SJCRH30 (cell line): ENCODE results near the gene BACH1. TPM values are rescaled to one million over a fixed set of nuclear protein-coding genes. Genes with fewer than 3 reads are reported as not detected.

Experiments used
- DNase-seq, 2 experiments: peaks; one replicate each; pipeline ENCODE4 v3.0.0-alpha.2; 2015 to 2020
- H3K27ac ChIP-seq: fragments of 250-450 bp; sonication (Bioruptor Pico); 2 replicates; pipeline ENCODE4 v1.5.1; 2020; ENCODE audit warnings: mild to moderate bottlenecking, moderate library complexity
- H3K27me3 ChIP-seq: fragments of 250-450 bp; sonication (Bioruptor Pico); 2 replicates; pipeline ENCODE4 v1.5.1; 2020; ENCODE audit warnings: mild to moderate bottlenecking, moderate library complexity
- H3K36me3 ChIP-seq: fragments of 250-450 bp; sonication (Bioruptor Pico); 2 replicates; pipeline ENCODE4 v1.5.1; 2020; ENCODE audit warnings: mild to moderate bottlenecking, moderate library complexity
- H3K4me1 ChIP-seq: fragments of 250-450 bp; sonication (Bioruptor Pico); 2 replicates; pipeline ENCODE4 v1.5.1; 2020; ENCODE audit warnings: mild to moderate bottlenecking, moderate library complexity
- H3K4me3 ChIP-seq: fragments of 250-450 bp; sonication (Bioruptor Pico); 2 replicates; pipeline ENCODE4 v1.5.1; 2020; ENCODE audit warnings: mild to moderate bottlenecking, moderate library complexity
- H3K9me3 ChIP-seq: fragments of 250-450 bp; sonication (Bioruptor Pico); replicated peaks from 2 replicates; pipeline ENCODE4 v1.5.1; 2020; ENCODE audit warnings: mild to moderate bottlenecking, moderate library complexity
- total RNA-seq: library from RNA; depleted of rRNA; stranded (reverse); fragments of >200 nt; shearing (Covaris generic); gene quantifications from 2 replicates; pipeline ENCODE4 v1.2.3, GENCODE V29; 2014

BACH1 gene
- total RNA-seq, 1 experiment from 2014 or later: 91.1 TPM

DNA sequence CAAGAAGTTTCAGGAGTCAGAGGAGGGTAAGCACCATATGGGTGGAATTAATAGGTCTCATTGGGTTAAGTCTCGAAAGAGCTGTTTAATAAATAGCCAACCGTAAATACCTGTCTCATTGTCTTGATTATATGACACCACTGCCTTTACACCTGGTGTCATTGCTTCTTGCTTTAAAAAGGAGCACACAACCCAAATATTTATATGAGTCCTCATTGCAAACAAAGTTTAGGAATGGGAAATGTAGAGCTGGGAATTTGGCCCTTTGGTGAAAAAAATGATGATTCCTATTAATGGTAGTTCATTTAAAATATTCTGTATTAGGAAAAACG lies 2.1 kb downstream of the BACH1 start:
- Histone ChIP-seq H3K36me3 (peaks cover 2% of the 10 kb centered on the region; the same call in 1 of the 2 replicates), H3K4me1 (peaks cover 8% of the 10 kb centered on the region), H3K9me3 (no peaks in the 10 kb centered on the region), H3K27me3 (no peaks in the 10 kb centered on the region), H3K4me3 (peak overlapping the region; percentile 85), H3K27ac (no peak overlapping the region)
- DNase-seq: no peak

DNA sequence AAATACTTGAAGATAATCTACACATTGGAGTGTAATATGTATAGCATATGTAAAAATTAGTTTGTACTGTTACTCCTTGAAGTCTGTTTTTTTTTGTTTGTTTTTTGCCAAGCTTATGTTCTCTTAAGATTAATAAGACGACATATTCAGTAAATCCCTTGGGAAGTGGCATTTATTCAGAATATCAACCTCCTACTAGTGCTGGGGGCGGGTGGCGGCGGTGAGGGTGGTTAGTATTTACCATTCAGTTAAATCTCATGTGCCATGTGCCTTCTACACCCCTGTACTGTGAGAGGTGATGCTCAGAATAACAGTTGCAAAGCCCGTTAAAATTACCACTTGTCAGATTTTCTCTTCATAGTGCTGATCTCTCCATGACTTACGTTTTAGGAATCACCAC lies 3.0 kb downstream of the BACH1 start:
- no peak for DNase-seq
- Histone ChIP-seq H3K27ac (no peak overlapping the region), H3K4me1 (peaks cover 8% of the 10 kb centered on the region), H3K27me3 (no peaks in the 10 kb centered on the region), H3K36me3 (peaks cover 2% of the 10 kb centered on the region; the same call in 1 of the 2 replicates), H3K4me3 (no peak overlapping the region), H3K9me3 (no peaks in the 10 kb centered on the region)

DNA sequence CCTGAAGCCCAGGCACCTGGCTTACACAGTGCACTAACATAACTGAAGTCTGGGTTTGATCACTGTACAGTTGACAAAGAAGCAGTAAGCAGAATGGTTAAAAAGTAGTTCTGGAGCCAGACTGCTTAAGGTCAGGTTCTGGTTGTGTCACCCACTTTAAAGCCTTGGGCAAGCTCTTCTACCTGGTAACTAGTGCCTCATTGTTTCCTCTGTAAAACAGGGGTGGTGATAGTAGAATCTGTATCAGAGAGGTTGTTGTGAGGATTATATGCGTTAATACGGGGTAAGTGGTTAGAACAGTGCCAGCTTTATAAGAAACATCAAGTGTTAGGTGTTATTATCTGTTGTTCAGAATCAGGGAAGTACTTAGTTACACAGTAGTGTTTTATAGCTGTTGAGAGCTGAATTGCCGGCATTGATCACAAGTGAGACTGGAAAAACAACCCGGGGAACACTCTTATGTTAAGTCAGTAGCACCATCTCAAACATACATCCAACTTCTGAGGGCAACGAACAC lies 3.7 kb downstream of the BACH1 start:
- Histone ChIP-seq H3K27me3 (no peaks in the 10 kb centered on the region), H3K4me3 (no peak overlapping the region), H3K4me1 (peaks cover 8% of the 10 kb centered on the region)

DNA sequence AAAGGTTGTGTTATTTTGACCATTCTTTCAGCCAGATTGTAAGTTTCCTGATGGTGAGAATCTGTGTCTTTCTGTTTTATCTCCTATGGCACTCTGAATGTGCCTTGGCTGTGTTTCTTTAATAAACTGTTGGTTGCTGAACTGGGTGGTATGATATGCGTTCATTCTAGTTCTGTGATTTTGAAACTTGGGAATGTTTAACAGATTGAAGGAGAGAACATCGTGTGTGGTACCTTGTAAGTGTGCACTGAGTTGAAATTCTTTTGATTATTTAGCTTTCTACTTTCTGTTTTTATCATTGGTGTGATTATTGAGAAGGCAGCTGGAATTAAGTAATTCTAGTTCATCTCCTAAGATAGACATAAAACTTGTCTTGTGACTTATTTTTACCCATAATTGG lies 4.6 kb downstream of the BACH1 start:
- Histone ChIP-seq H3K36me3 (peaks cover 2% of the 10 kb centered on the region; the same call in 1 of the 2 replicates), H3K4me3 (no peak overlapping the region), H3K9me3 (no peaks in the 10 kb centered on the region), H3K4me1 (peaks cover 8% of the 10 kb centered on the region), H3K27me3 (no peaks in the 10 kb centered on the region), H3K27ac (no peak overlapping the region)
- no peak for DNase-seq

More for the DNA sequence above, 3.7 kb downstream of the BACH1 start:
- Histone ChIP-seq H3K36me3 (peaks cover 2% of the 10 kb centered on the region; the same call in 1 of the 2 replicates), H3K27ac (no peak overlapping the region), H3K9me3 (no peaks in the 10 kb centered on the region)
- no peak for DNase-seq

DNA sequence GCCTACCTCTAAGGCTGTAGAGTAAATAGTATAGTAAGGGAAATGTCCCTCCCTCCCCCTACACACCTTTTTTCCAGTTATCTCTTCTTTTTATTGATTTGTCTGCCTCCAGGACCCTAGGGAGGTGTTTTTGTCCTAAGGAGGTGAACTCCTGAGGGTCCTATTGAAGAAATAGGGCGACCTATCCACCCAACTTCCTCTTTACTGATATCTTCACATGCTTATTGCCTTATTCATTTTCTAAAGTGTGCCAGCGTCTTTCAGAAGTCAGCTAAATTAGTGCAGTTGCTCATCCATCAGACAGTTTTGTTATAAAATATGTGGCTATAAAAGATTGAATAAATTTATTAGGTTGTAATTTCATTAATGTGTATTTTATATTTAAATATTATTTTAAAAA lies 5.9 kb downstream of the BACH1 start:
- no peak for DNase-seq
- Histone ChIP-seq H3K9me3 (no peaks in the 10 kb centered on the region; the same call in 1 of the 2 replicates), H3K27ac (no peak overlapping the region), H3K4me1 (peaks cover 8% of the 10 kb centered on the region), H3K27me3 (no peaks in the 10 kb centered on the region), H3K36me3 (peaks cover 2% of the 10 kb centered on the region; the same call in 1 of the 2 replicates), H3K4me3 (no peak overlapping the region)

DNA sequence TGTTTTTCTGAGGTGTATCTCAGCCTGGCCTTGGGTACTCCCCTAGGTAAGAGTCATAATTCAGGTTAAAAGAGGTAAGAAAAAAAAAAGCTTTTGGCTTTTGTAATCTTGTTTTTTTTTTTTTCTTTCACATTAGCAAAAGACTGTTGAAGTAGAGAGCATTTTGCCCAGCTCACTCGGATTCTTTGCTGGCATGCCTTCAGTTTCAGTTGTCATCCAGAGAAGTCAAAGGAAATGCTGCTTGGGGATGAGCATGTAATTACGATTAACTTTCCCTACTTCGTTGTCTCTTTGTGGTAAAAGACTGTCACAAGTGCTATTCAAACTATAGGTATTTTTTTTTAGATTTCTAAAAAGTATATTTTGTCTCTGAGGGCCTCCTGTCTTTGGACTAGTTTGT lies 6.3 kb downstream of the BACH1 start:
- H3K9me3 ChIP-seq: no peaks in the 10 kb centered on the region; the same call in 1 of the 2 replicates
- H3K4me1 ChIP-seq: peaks cover 8% of the 10 kb centered on the region
- H3K27me3 ChIP-seq: no peaks in the 10 kb centered on the region
- no peak overlapping the region for H3K4me3 ChIP-seq
- H3K36me3 ChIP-seq: peaks cover 2% of the 10 kb centered on the region; the same call in 1 of the 2 replicates
- DNase-seq: no peak
- H3K27ac ChIP-seq: no peak overlapping the region

DNA sequence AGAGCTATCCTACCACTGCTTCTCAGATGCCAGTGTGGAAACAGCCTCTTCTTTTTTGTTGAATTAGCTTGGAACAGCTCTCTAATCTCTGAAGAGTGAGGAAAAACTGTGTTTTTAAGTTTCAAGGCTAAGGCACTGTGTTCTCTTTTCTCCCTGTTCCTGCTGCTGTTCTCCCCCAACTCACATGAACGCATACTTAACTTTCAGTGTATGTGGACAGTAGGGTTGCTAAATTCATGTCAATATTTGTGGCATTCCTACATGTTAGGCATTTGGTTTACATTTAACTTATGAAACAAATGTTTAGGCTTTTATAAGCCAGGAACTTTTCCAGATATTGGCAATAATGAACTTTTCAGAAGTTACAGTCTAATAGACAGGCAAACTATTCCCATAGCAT lies 6.8 kb downstream of the BACH1 start:
- no peak overlapping the region for H3K27ac ChIP-seq
- DNase-seq: no peak
- H3K27me3 ChIP-seq: no peaks in the 10 kb centered on the region
- peaks cover 7% of the 10 kb centered on the region for H3K4me1 ChIP-seq
- H3K4me3 ChIP-seq: no peak overlapping the region
- no peaks in the 10 kb centered on the region; the same call in 1 of the 2 replicates for H3K9me3 ChIP-seq
- peaks cover 2% of the 10 kb centered on the region; the same call in 1 of the 2 replicates for H3K36me3 ChIP-seq

DNA sequence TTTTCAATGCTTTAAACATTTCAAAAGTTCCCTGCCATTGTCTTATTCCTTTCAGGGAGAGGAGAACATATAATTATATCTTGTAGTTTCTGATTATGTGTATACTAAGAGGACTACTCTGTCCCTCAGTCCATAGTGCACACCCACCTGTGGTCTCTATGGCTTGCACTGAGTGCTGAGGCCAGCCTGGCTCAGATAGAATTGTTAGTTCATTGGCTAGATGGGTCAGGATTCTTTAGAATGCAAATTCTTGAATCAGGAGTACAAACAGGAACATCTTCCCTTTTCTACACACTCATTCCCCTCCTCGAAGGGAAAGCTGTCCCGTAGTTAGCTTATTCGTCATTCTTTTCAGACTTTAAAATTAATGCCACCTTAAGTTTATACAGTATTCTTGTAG lies 8.2 kb downstream of the BACH1 start:
- Histone ChIP-seq H3K9me3 (no peaks in the 10 kb centered on the region; the same call in 1 of the 2 replicates), H3K36me3 (peaks cover 6% of the 10 kb centered on the region; the same call in 1 of the 2 replicates), H3K4me3 (no peak overlapping the region), H3K27ac (no peak overlapping the region), H3K4me1 (no peaks in the 10 kb centered on the region; the same call in 1 of the 2 replicates), H3K27me3 (no peaks in the 10 kb centered on the region)
- DNase-seq: no peak

DNA sequence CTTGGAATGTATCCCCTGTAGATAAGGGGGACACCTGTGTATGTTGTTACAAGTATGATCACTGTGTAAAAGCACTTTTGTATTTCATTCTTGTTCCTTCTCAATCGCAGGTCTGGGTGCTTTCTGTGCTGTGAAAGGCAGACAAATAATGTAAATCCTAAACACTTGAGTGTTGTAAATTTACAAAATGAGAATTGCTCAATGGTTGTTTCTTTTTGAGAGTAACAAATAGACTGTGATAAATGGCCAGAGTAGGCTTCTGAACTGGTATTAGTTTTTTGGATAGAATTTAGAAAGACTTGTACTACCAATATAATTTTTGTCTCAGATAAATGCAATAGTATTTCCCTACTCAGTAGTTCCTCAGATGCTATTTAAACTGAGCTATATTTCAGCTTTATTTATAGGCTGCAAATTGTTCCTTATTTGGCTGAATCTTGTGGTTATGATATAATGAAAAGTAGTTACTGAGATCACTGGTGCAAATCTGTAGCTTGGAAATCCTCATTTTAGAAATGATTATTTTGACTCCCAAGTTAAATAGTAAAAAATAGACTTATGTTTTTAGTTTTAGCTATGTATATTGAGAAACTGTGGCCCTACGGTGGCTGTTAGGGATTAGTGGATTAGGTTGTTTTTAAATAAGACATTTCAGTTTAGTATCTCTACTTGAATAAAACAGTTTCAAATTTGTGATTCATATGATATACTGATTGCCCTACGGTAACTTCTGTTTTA lies 9.2 kb downstream of the BACH1 start:
- H3K4me1 ChIP-seq: no peaks in the 10 kb centered on the region
- no peaks in the 10 kb centered on the region for H3K27me3 ChIP-seq
- peaks cover 10% of the 10 kb centered on the region for H3K36me3 ChIP-seq
- no peak overlapping the region for H3K27ac ChIP-seq
- DNase-seq: no peak
- H3K4me3 ChIP-seq: no peak overlapping the region
- H3K9me3 ChIP-seq: no peaks in the 10 kb centered on the region; the same call in 1 of the 2 replicates

DNA sequence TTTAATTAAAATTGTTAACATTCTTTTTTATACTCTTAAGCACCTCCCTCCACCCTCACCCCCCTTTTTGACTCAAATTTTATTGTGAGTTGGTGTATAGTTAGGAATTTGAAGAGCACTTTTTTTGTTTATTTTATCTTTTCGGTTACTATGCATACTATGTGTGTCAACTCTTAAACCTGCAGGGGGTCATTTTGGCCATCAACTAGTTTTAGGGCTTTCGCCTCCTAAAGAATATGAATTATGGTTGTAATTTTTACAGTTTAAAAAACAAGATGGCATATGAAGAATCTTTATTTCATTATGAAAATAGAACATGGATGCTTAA lies 9.7 kb downstream of the BACH1 start:
- H3K4me3 ChIP-seq: no peak overlapping the region
- no peak overlapping the region for H3K27ac ChIP-seq
- no peaks in the 10 kb centered on the region; the same call in 1 of the 2 replicates for H3K9me3 ChIP-seq
- H3K4me1 ChIP-seq: no peaks in the 10 kb centered on the region
- H3K27me3 ChIP-seq: no peaks in the 10 kb centered on the region
- no peak for DNase-seq
- peaks cover 10% of the 10 kb centered on the region for H3K36me3 ChIP-seq

DNA sequence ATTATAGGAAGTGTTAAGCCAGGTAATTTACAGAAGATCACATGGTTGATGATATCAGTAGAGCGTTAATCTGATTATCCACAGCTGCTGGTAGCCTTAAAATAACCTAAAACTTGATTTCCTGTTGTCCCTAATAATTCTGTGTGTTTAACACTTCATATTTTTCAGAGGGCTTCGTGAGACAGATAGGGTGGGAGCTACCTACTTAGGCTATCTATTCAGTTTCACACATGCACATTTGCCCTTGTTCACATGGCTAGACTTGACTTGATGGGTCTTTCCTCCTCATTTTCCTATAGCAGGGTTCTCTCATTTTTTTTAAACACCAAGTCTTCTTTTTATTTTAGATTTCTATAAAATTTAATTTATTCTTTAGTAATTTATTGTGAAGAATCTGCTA lies 11.0 kb downstream of the BACH1 start:
- no peak overlapping the region for H3K4me3 ChIP-seq
- H3K4me1 ChIP-seq: no peaks in the 10 kb centered on the region
- no peak overlapping the region for H3K27ac ChIP-seq
- H3K27me3 ChIP-seq: no peaks in the 10 kb centered on the region
- H3K9me3 ChIP-seq: no peaks in the 10 kb centered on the region; the same call in 1 of the 2 replicates
- peaks cover 10% of the 10 kb centered on the region for H3K36me3 ChIP-seq
- no peak for DNase-seq

DNA sequence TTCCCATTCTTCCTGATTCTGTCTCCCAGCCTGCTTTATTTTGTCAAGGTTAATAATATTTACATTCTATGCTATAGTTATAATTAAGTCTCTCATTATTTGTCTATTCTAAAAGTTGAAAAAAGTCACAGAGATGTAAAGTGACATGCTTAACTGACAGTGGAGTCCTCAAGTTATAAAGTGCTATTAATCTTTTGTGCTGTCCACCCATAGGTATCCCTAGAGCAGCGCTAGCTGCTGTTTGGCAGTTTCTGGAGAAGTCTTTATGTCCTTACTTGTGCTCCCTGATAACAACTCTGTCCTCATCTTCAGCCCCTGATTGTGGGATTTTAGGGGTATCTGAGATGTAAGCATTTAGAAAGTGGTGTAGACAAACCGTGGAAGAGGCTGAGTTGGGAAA lies 13.1 kb downstream of the BACH1 start:
- H3K4me1 ChIP-seq: no peaks in the 10 kb centered on the region
- no peak overlapping the region for H3K27ac ChIP-seq
- no peaks in the 10 kb centered on the region for H3K27me3 ChIP-seq
- H3K4me3 ChIP-seq: no peak overlapping the region
- H3K36me3 ChIP-seq: peaks cover 8% of the 10 kb centered on the region; the same call in 1 of the 2 replicates
- DNase-seq: no peak
- H3K9me3 ChIP-seq: no peaks in the 10 kb centered on the region; the same call in 1 of the 2 replicates

DNA sequence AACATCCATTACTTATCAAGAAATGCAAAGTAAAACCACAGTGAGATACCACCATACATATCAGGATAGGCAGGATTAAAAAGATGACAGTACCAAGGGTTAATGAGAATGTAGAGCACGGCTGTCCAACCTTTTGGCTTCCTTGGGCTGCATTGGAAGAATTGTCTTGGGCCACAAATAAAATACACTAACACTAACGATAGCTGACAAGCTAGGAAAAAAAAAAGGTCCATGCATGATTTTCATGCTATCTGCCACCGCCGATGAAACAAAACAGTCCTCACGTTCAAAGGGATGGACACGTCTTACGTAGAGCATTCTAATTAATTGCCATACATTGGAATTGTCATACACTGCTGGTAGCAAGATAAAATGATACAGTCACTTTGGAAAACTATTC lies 14.3 kb downstream of the BACH1 start:
- H3K27me3 ChIP-seq: no peaks in the 10 kb centered on the region

DNA sequence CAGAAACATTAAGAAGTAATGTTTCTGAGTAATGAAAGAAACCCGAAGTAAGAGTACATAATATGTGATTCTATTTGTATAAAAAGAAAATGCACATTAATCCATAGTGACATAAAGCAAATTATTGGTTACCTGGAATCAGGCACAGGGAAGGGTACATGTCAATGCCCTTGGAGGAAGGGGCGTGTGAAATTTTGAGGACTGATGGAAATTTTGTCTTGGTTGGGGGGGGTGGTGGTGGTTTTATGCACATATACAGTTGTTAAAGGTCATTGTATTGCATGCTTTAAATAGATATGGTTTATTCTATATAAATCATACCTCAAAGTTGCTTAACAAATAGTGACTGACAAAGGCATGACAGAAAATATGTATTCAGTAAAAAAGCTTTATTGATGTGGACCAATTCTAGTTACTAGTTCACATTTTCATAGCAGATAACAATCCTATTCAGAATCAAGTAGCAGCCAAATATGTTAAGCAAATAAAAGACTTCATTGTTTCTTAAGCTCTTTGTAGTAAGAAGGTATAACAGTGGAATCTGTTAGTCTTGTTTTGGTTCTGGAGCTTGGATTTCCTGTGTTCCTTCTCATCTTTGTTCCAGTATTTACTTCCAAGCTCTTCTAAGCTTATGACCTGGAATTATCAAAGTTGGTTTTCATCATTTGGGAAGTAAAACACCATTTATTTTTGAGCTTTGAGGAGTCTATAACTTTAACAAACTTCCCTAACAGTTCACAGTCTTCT lies 15.1 kb downstream of the BACH1 start:
- H3K4me1 ChIP-seq: peaks cover 4% of the 10 kb centered on the region; the same call in 1 of the 2 replicates
- H3K9me3 ChIP-seq: no peaks in the 10 kb centered on the region; the same call in 1 of the 2 replicates
- no peaks in the 10 kb centered on the region for H3K27me3 ChIP-seq
- peaks cover 8% of the 10 kb centered on the region; the same call in 1 of the 2 replicates for H3K36me3 ChIP-seq
- no peak overlapping the region for H3K4me3 ChIP-seq
- no peak for DNase-seq
- no peak overlapping the region for H3K27ac ChIP-seq

More for the DNA sequence above, 14.3 kb downstream of the BACH1 start:
- Histone ChIP-seq H3K4me1 (peaks cover under 1% of the 10 kb centered on the region; the same call in 1 of the 2 replicates), H3K36me3 (peaks cover 8% of the 10 kb centered on the region; the same call in 1 of the 2 replicates), H3K4me3 (no peak overlapping the region), H3K27ac (no peak overlapping the region), H3K9me3 (no peaks in the 10 kb centered on the region; the same call in 1 of the 2 replicates)
- DNase-seq: no peak
